Amniotic stem cell (primary cell): Measurements from ENCODE around the gene P2RY12.
A peak's percentile ranks its signal among the peaks of the same experiment; 100 is the strongest.

Source experiments
- DNase-seq: peaks from one replicate; lab custom pipeline; 2025; lab: John Stamatoyannopoulos, UW

P2RY12 gene

DNA sequence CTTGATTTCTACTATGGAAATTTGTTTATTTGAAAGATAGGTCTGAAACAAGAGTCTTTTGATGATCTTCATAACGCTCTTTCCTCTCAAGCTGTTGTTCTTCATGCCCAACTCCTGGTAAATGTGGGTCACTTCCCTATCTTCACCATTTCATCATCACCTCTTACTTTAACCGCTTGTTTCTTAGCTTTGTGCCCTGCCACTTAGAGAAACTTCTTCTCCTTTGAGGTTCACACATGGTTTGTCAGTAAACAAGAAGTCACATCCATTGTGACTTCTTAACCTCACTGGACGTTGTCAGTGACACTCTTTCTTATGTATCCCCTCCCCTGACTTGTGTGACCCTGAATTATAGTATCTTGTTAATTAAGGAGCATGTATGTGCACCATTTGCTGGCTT lies 38.3 kb downstream of the P2RY12 start:
- DNase-seq = no peak

DNA sequence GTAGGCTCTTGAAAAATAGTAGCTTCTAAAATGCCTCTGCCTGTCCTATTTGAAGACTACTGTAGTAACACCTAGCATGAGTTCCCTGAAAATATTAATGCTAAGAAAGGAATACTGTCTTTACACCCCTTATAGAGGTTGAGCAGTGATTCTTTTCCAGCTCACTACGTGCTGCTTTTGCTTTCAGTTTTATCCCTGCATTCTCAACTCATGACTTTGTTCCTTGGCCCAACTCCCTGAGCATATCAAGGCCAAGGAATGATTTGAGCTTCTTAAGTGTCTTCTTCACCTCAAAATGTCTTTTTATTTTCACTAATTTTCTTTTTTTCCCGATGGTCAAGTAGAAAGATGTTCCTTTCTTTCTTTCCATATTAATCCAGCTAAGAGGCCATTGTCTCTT lies 38.7 kb downstream of the P2RY12 start:
- peak; percentile 11 for DNase-seq

DNA sequence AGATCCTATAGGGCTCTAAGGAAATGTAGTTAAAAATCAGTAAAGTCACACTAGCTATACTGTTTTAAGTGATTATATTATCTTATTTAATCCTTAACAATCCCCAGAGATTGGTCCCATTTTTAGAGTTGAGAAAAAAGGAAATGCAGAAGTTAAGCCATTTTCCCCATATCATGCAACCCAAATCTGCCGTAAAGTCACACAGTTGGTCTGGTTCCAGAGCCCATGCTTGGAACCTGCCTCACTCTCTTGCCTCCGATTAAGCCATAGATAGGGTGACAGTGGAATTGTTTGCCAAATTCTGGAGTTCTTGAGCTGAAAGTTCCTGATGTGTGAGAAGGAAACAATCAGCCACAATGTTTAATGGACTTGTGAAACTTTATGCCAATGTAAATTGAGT lies 52.9 kb downstream of the P2RY12 start:
- no peak for DNase-seq

DNA sequence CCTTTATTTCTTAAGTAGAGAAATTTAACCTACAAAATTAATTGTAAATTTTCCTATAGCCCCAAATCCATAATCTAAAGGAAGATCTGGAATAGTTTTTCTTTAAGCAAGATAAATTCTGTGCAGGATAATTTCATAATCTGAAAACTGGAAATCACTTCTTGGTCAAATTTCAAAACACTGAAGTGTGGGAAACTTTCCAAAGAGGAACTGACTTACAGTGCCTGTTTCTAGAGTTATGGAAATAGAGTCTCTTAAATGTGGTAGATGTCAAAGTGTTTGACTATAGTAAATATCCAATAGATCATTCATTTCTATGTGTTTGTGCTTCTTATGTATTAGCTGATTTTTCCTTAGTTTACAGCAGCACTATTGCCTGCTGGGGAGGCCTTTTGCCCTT lies 53.7 kb downstream of the P2RY12 start:
- DNase-seq = no peak

DNA sequence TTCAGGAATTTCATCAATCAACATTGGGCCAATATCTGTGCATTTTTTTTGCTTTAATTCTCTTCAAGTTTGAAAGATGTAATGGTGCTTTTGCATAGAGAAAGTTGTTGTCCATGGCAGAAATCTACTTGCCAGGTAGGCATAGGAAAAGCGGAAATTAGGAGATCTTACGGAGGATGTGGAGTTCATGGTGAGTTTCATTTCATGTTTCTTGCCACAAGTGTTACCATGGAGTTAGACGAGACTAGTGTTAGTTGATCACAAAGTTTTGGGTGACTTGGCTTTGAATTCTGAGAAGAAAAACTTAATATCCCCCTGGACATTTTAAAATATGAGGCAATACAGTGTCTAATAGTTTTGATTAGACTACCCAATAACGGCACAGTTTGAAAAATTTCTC lies 54.2 kb downstream of the P2RY12 start:
- DNase-seq = no peak

DNA sequence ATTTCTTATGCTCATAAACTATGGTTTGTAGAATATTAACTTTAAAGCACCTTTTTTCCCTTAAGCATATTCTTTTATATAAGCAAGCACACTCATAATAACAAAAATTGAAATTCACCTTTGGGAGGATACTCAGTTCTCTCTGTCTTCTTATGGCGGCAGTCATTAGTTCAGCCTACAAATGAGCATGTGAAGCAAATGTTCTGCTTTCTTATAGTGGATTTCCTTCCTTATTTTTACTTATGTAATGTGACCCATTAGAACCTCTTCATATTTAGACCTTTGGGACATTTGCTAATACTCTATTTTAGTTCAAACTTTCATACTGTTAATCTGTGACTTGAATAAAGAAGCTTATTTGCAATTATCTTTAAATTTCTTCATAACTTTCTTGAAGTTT lies 55.2 kb downstream of the P2RY12 start, which contains the start of gene P2RY13:
Gene P2RY13, minus strand, starts transcription at position 187 of the 400 bp plus-strand sequence. Its CDS starts 21 bp downstream, at position 166.
- no peak for DNase-seq

DNA sequence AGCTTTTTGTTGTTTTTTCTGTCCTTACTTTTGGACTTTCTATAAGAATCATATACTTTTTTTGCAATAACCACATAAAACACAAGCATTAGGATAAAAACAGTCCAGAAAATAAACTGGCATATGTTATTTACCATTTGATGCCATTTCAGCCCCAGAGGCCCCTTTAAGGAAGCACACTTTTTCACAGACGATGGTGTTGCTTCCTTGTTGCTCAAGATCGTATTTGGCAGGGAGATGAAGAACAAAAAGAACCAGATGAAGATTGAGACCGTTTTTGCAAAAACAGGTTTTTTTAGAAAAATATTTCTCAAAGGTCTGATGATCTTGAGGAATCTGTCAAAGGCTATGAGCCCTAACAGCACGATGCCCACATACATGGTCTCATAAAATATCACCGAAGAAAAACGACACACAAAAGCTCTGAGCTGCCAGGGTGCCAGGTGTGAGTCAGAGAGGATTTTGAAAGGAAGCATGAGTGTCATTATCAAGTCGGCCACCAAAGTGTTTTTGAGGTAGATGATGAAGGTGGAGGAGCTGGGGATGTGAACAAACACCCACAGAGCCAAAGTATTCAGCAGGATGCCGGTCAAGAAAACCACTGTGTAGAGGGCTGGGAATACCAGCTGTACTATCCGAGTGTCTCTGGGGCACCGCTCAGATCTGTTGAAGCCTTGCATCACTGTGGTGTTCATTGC lies 56.1 kb downstream of the P2RY12 start:
- no peak for DNase-seq

DNA sequence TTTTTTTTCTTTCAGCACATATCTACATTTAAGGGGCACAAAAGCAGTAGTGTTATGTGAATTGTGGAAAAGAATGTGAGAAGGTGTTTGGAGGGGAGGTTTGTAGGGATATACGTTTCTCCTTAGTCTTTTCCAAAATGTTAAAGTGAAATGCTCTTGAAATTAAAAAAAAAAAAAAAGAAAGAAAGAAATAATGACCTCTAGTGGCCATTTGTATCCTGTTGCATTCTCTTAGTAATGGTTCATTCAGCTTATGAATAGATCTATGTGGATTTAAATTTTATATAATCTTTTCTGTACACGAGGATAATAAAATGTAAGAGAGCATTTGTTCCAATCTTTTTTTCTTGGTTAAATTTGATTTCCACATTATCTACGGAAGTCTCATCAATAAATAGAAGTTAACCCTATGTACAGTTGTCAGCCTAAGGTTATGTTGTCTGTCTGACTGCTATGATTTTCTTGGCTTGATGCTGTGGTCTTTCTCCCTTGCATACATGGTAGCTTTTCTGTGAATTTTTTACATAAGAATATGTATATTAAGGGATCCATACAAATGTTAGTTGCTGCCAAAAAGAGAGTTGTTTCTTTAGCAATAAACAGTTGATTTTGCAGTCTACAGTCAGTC lies 56.9 kb downstream of the P2RY12 start:
- DNase-seq = no peak

DNA sequence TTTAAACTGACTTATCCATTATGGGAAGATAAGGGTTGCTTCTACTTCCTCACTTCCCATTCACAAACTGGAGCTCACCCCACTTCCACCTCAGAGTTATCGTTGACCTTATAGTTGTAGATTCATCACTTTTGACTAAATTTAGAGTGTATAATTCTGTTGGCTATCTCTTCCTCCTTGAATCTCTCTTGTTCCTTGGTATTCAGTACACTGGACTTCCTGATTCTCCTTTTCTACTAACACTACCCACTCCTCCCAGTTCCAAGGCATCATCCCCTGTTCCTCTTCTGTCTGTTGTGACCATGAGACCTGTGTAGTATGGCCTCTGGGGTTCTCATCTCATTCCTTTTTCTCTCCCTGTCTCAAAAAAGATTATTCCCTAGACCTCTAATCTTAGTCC lies 62.0 kb downstream of the P2RY12 start:
- no peak for DNase-seq

DNA sequence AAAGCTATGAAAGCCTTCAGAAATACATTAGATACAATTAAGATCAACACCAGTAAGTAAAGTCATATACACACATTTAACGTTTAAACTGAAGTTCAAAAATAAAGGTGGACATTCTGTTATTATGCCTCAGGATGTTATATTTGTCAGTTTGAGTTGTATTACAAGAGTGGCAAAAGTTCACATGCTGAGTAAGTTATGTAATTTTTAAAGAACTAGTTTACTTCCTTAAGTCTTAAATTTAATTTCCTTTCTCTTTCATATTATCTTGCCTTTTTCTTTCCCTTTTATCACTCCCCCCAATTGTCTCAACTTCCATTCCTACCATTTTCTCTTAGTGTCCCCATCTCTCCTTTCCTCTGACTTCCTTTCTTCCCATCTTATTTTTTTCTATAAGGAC lies 63.0 kb downstream of the P2RY12 start:
- no peak for DNase-seq

DNA sequence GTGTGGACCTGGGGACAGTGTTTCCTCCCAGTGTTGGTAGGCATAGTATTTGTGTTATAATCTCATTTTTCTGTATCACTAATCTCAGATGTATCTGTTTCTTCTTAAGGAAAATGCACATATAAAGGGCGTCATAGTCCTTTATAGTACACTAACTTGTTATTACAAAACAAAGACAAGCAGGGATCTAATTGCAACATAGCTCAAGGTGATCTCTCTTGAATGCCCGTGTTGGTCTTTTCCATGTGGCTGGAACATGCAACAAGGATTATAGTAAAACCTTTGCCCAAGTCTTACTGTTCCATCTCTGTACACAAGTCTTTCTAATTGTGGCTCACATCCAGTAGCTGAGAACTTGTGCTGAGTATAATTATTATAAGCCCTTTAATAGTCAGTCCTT lies 64.4 kb downstream of the P2RY12 start:
- no peak for DNase-seq

DNA sequence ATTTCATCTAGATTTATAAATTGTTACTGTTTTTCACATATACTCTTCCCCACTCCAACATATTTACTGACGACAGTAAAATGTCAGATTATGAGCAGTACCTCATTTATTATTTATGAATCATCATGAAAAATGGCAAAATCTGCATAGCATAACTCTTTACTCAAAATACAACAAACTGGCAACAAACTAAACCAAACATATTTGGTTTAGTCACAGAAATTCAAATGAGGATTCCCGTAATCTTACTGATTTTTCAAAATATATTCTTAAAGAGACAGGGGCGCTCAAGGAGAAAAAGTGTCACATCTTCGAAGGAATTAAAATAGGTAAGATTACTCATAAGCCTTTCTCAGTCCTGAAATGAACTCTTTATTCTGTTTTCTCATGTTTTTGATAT lies 64.9 kb downstream of the P2RY12 start:
- DNase-seq = no peak

DNA sequence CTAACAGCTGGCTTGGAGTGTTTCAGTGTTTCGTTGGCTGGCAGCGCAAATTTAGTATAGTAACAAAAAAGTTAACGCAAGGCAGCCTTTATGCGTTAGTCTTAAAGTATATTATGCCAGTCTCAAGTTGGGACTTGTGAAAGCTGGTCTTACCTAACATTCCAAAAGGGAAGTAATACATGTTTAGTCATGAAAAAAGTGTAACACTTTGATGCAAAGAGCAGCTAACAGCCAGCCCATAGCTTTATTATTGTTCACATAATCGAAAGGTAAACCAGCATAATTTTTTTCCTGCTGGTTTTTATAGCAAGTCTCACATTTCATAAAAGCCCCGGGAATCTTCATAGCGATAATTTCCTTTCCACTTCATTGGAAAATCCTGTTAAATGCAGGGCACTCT lies 65.6 kb downstream of the P2RY12 start:
- no peak for DNase-seq

DNA sequence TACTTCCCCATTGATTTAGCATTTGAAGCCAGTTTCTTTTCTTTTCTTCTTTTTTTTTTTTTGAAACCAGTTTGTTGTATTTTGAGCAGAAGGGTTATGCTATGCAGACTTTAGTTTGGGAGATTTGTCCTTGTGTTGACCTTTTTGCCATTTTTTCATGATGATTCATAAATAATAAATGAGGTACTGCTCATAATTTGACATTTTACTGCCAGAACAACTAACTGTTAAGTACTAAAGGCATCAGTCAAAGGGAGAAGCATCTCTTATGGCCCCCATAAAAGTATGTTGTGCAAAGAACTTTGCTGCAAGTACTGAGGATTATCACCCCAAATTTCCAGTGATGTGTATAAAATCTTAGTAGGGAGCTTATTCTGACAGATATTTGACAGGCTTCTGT lies 66.2 kb downstream of the P2RY12 start:
- DNase-seq = no peak

DNA sequence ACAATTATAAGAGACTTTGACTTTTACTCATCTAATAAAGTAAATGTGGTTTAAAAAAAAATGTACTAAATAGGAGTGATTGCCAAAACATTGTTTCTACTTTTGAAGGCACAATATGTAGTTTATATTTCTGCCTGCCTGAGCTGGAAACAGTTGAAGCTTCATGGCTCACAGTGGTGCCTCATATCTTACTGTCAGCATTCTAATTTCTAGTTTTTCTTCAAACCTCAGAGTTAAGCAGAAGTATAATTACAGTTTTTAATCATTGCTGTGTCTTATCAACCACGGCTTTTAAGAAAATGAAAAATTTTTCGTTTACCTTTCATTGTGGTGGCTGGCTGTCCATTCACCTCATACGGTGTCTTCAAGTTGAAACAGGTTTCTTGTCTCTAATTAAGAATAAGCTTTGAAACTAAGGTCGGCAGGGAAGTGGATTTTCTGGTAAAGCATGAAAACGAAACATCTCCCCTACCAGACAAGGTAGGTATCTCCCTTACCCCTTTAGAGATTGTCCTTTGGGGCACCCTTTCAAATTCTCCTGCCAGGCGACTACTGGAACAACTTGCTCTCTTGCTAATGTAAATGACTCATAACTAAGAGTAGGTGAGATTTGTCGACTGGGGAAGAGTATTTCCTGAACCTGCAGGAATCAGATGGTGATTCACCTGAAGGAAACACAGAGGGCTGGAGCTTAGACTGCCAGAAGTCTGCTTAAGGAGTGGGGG lies 68.1 kb downstream of the P2RY12 start, which contains the start of gene GPR87:
Gene GPR87, minus strand, starts transcription at position 554 of the 725 bp plus-strand sequence. CDS start 16,720 bp downstream, outside the sequence.
- no peak for DNase-seq

DNA sequence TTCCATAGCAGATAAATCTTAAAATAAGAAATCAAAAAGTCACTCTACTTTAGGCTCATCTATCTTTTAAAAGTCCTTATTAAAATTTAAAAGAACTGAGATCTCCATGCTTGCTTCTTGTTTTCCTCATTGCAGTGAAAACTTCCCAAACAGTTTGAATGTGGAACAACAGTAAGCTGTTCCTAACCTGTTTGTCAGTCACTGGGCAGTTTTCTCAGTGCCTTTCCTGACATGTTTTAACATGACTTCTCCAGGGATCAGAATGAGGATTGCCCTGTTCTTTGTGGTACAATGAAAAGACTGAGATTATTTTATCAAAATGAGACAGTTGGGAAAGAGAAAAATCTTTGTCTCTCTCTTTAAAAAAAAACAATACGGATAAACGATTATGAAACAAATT lies 68.7 kb downstream of the P2RY12 start:
- no peak for DNase-seq

DNA sequence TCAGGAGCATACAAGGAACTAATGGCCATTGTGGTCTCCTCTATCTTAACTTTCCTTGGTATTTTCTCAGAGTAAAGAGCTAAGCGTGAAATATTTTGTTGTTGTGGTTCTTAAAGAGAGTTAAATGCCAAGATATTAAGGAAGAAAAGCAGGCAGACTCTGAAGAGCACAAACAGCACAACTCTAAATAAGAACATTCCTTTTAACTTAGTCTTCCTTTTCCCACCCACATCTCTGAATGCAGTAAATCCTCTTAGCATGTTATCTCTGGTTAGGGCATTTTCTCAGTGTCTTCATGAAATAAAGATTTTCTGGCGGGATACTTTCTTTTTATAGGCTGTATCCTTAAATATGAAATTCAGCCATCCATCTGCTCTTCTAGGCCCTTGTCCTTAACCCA lies 69.4 kb downstream of the P2RY12 start:
- DNase-seq = no peak

DNA sequence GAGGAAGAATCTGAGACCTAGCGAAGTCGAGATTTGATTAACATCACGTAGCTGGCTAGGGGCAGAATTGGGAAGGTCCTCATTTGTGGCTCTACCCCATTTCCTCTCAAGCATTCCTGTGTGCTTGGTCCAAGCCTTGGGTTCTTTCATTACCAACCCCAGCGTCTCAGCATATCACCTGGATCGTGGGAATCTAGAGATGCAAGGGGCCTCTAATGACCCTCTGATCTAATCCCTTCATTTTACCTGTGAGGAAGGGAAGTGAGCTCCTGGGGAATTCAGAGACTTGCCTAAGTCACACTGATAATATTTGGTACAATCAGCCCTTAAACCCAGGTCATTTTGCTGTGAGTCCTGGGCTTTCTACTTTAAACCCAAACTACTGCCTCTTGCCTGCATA lies 70.0 kb downstream of the P2RY12 start:
- DNase-seq = no peak

DNA sequence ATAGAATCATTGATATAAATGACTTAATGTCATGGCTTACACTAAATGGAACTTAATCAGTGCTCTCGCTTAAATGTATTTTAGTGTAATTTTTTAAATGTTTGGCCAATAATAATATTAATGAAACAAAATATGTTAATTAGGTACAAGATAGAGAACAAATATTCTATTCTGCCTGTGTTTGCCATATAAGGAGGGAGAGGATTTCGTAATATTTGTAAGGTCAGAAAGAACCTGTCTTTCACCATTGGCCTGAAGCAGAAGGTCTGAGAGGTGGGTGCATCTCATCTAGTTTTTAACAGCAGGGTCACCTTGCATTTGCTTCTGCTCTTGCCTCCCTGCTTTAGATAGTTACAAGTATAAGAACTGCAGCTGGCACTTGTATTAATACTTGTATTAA lies 70.4 kb downstream of the P2RY12 start:
- DNase-seq = no peak

DNA sequence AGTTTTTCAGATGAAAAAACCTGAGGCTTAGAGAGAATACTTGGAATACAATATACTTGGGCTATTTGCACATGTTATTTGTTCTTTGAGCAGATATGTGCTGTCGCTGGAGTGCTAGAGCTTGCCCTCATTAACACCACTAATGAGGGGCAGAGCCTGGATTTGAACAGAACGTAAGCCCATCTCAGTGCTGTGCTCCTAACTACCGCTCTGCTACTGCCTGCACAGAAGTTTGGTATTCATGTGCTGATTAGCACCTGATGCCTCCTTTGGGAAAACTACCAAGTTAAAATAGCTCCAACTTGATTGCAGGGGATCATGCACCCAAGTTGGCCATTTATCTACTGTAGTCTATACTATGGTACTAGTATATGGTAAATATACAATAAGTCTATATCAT lies 71.6 kb downstream of the P2RY12 start:
- DNase-seq = no peak

DNA sequence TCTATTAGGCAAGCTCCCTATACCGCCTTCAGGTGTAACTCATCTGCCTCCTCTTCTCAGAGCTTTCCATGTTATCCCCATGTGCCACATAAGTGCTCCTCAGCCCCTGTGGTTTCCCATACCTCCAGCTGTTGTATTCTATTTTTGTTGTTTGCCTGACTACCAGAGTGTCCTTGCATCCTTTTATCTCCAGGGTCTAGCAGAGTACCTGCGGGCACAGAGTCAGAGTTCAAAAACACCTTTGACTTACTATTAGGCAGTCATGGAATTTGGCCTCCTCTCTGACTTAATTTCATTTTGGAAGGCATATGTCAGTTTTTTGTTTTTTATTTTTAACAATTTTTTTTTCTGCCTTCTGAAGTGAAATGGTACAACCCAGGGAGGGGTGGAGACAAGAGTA lies 75.0 kb downstream of the P2RY12 start:
- no peak for DNase-seq

DNA sequence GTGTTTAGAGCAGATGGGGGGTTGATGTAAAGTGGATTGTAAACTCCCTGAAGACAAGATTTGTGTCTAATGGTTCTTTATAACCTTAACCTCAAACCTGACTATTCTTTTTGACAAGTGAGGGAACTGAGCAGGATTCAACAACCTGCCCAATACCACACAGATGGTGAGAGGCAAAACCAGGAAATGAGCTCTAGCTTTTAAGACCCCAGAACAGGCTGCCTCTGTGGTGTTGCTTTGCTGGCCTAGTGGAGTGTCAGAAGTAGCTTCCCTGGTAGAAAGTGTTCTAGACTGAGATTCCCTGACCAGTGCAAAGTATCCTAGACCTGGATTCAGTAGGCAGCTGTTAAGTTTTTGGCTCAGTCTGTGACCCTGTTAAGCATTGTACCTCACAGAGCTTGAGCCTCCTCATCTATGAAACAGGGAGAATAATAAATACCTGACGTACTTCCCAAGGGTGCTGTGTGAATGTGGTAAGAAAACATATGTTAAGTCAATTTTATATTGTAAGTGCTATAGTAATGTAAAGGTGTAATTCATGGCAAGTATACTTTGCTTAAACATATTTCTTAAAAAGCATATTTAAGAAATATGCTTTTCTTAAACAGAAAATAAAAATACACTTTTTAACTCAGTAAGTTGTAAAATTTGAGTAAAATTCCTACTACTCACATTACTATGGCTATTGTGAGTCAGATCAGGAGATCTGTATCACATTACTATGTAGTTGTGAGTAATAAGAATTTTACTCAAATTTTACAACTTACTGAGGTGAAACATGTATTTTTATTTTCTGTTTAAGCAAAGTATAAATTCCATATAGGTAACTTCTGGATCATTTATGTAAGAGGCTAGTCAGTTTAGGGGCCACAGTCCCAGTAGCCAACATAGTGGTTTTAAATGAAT lies 76.7 kb downstream of the P2RY12 start:
- no peak for DNase-seq
